Tibial artery (tissue), 4 donors: Measurements from ENCODE around the gene GFOD1.

Experiments
- DNase-seq, 2 donors: peaks; one replicate each; pipeline ENCODE4 v3.0.0-alpha.2; 2019
- H3K27ac ChIP-seq, 2 donors: fragments of 200-600 bp; sonication (generic) in 1 of 2; 1 replicate in 1 of 2; 2 replicates in 1 of 2; pipeline ENCODE4 v1.5.1; 2018 to 2019; ENCODE audit warnings: mild to moderate bottlenecking in 1 of 2
- H3K27me3 ChIP-seq, 2 donors: fragments of 200-600 bp; sonication (generic) in 1 of 2; one replicate each; pipeline versions ENCODE4 v1.5.1 to v1.6.0; 2016 to 2019
- H3K36me3 ChIP-seq, 3 donors: fragments of 200-600 bp; sonication (generic) in 2 of 3; one replicate each; pipeline ENCODE4 v1.5.1; 2016 to 2019; ENCODE audit warnings: mild to moderate bottlenecking in 2 of 3
- H3K4me1 ChIP-seq, 4 donors: fragments of 200-600 bp; sonication (generic) in 2 of 4; 1 replicate in 3 of 4; 2 replicates in 1 of 4; pipeline ENCODE4 v1.5.1; 2016 to 2019
- H3K4me3 ChIP-seq, 2 donors: fragments of 200-600 bp; sonication (generic) in 1 of 2; 1 replicate in 1 of 2; 2 replicates in 1 of 2; pipeline ENCODE4 v1.5.1; 2018 to 2019; ENCODE audit warnings: mild to moderate bottlenecking in 2 of 2
- H3K9me3 ChIP-seq, 3 donors: fragments of 200-600 bp; sonication (generic) in 1 of 3; one replicate each; pipeline ENCODE4 v1.5.1; 2016 to 2019
- intact Hi-C: fragments of 100-400 bp; cut with DNase I; formaldehyde crosslinking; loops from one replicate; pipeline ENCODE4 v1.15.0; 2023; ENCODE audit warnings: low total_unique reads
- TF ChIP-seq, protein P1 (sequence below), 2 experiments: fragments of 200-600 bp in 1 of 2; fragments of 450-650 bp in 1 of 2; IDR thresholded peaks; one replicate each; pipeline ENCODE4 v1.5.1; 2017 to 2019; ENCODE audit warnings: antibody characterized with exemption in 2 of 2, mild to moderate bottlenecking in 1 of 2, moderate library complexity in 1 of 2

GFOD1 gene

DNA sequence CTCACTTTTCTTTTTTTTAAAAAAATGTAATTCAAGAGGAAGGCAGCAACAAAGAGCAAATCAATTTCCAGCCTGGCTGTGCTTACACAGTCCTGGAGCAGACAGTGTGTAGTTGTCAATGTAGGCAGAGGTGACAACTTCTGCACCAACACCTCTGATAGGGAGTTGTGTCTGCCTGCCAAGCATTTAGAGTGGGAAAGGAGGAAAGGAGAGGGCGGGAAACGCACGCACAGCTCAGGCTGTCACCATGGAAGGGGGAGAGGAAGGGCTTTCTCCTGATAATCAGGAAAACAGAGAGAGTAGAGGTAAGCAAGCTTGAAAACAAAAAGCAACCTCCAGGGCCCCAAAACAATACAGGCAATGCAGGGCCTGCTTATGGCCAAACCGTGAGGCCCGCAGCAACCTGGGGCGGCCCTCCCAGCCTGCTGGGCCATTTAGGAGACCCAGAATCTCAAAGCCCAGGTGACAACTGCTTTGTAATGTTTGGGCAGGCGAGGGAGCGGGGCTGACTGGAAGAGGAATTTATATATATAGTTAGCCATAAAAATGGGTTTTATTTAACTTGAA is 41.5 kb upstream of the GFOD1 start:
- no peak overlapping the region for H3K27ac ChIP-seq
- no peak overlapping the region for H3K4me3 ChIP-seq
- H3K27me3 ChIP-seq = no peaks in the 10 kb centered on the region
- DNase-seq = no peak
- intact Hi-C loops = no loop called here
- H3K4me1 ChIP-seq = peaks cover 0 to 13% (median 3%) of the 10 kb centered on the region in 4 donors
- H3K36me3 ChIP-seq = no peaks in the 10 kb centered on the region
- no peaks in the 10 kb centered on the region for H3K9me3 ChIP-seq
- TF ChIP-seq, protein P1, sequence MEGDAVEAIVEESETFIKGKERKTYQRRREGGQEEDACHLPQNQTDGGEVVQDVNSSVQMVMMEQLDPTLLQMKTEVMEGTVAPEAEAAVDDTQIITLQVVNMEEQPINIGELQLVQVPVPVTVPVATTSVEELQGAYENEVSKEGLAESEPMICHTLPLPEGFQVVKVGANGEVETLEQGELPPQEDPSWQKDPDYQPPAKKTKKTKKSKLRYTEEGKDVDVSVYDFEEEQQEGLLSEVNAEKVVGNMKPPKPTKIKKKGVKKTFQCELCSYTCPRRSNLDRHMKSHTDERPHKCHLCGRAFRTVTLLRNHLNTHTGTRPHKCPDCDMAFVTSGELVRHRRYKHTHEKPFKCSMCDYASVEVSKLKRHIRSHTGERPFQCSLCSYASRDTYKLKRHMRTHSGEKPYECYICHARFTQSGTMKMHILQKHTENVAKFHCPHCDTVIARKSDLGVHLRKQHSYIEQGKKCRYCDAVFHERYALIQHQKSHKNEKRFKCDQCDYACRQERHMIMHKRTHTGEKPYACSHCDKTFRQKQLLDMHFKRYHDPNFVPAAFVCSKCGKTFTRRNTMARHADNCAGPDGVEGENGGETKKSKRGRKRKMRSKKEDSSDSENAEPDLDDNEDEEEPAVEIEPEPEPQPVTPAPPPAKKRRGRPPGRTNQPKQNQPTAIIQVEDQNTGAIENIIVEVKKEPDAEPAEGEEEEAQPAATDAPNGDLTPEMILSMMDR (IDR thresholded peaks at IDR 0.05) = no peak

DNA sequence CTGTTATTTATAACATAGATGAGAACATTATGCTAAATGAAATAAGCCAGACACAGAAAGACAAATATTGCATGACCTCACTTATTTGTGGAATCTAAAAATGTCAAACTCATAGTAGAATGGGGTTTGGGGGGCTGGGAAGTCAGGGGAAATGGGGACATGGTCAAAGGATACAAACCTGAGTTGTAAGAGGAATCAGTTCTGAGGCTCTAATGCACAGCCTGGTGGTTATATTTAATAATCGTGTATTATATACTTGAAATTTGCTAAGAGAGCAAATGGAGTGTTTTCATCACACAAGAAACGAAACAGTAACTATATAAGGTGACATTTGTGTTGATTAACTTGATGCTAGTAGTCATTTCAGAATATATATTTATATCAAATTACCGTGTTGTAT is 40.8 kb upstream of the GFOD1 start:
- no peak overlapping the region for H3K4me3 ChIP-seq
- intact Hi-C loops = no loop called here
- H3K27me3 ChIP-seq = no peaks in the 10 kb centered on the region
- H3K4me1 ChIP-seq = peaks cover 0 to 13% (median 3%) of the 10 kb centered on the region in 4 donors
- TF ChIP-seq, protein P1 (IDR thresholded peaks at IDR 0.05) = peak; percentile 9 to 35
- DNase-seq = no peak
- no peak overlapping the region for H3K27ac ChIP-seq
- no peaks in the 10 kb centered on the region for H3K36me3 ChIP-seq
- no peaks in the 10 kb centered on the region for H3K9me3 ChIP-seq

DNA sequence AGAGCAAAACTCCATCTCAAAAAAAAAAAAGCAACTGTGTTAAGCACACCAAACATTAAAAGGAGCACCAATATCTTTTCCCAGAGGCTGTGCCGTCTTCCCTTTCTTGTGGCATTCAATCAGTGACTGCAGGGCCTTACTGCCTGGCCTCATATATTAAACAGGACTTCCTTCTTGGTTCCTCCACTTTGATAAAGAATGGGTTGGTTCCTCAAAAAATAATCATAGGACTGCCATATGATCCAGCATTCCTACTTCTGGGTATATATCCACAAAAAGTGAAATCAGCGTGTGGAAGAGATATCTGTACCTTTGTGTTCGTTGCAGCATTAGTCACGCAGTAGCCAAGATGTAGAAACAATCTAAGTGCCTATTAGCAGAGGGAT is 40.3 kb upstream of the GFOD1 start:
- intact Hi-C loops = no loop called here
- Histone ChIP-seq H3K4me3 (no peak overlapping the region), H3K27me3 (no peaks in the 10 kb centered on the region), H3K36me3 (no peaks in the 10 kb centered on the region), H3K27ac (peak overlapping the region; percentile 21 to 53), H3K4me1 (peaks cover 0 to 13% (median 3%) of the 10 kb centered on the region in 4 donors), H3K9me3 (no peaks in the 10 kb centered on the region)
- no peak for DNase-seq
- TF ChIP-seq, protein P1 (IDR thresholded peaks at IDR 0.05) = no peak

DNA sequence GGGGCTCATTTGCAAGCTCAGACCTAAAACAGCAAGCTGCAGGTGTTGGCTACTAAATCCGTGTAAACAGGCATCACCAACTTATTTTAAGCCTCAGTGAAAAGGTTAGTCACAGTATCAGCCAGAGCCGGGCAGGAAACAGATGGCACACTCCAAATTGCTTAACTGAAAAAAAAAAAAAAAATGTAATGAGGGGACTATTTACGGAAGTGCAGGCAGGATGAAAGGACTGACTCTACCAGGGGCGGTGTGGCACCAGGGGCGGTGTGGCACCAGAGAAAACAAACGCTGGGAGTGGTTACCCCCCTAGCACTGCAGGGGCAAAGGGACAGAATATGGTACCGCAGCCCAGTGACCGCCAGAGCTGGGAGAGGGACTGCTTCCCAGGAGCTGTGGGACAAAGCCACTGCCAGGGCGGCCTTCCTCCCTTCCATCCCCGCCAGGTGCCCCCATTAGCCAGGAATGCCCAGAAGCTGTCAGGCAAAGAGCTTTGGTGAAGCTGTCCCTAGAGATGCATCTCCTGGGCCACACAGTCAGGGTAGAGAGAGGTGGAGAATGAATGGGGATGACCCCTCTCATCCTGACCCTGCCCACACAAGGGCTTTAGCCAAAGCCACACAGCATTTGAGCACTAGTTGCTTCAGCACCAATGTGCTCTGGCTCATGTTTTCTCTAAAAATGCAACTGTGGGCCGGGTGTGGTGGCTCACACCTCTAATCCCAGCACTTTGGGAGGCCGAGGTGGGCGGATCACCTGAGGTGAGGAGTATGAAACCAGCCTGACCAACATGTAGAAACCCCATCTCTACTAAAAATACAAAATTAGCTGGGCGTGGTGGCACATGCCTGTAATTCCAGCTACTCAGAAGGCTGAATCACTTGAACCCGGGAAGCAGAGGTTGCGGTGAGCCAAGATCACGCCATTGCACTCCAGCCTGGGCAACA is 39.6 kb upstream of the GFOD1 start:
- intact Hi-C loops = no loop called here
- Histone ChIP-seq H3K4me3 (no peak overlapping the region), H3K27ac (peak overlapping the region; percentile 21 to 53), H3K27me3 (no peaks in the 10 kb centered on the region), H3K36me3 (no peaks in the 10 kb centered on the region), H3K9me3 (no peaks in the 10 kb centered on the region), H3K4me1 (peaks cover 0 to 13% (median 3%) of the 10 kb centered on the region in 4 donors)
- peak; percentile 41 to 73 for DNase-seq
- TF ChIP-seq, protein P1 (IDR thresholded peaks at IDR 0.05) = no peak

- Histone ChIP-seq H3K27me3 (no peaks in the 10 kb centered on the region), H3K9me3 (no peaks in the 10 kb centered on the region), H3K36me3 (no peaks in the 10 kb centered on the region), H3K27ac (no peak overlapping the region), H3K4me1 (peaks cover 0 to 13% (median 3%) of the 10 kb centered on the region in 4 donors), H3K4me3 (no peak overlapping the region)
- TF ChIP-seq, protein P1 (IDR thresholded peaks at IDR 0.05) = no peak
- intact Hi-C loops = no loop called here
- DNase-seq = no peak
Observed at GRCh38 chr6:13526357-13526726, 38.9 kb upstream of the GFOD1 start.
